H9 (cell line): ENCODE data around the gene LRRC7. TPM values are rescaled to one million over a fixed set of nuclear protein-coding genes. Genes with fewer than 3 reads are reported as not detected.
A peak's percentile ranks its signal among the peaks of the same experiment; 100 is the strongest.

ENCODE experiments used
- DNase-seq: peaks from one replicate; pipeline ENCODE4 v3.0.0-alpha.2; 2017
- H2AFZ ChIP-seq: one replicate; pipeline ENCODE4 v1.6.1; 2013; ENCODE audit warnings: mild to moderate bottlenecking, low read length, control low read depth, moderate library complexity
- H2AK5ac ChIP-seq: 2 replicates; pipeline ENCODE4 v1.6.1; 2013; ENCODE audit warnings: low read length, control low read depth, mixed read lengths; ENCODE audit not compliant: insufficient read length
- H2BK120ac ChIP-seq: one replicate; pipeline ENCODE4 v1.6.1; 2013; ENCODE audit warnings: low read depth, mild to moderate bottlenecking, low read length, control low read depth, inconsistent platforms; ENCODE audit not compliant: poor library complexity, severe bottlenecking
- H2BK12ac ChIP-seq: 2 replicates; pipeline ENCODE4 v1.6.1; 2013; ENCODE audit warnings: low read length, control low read depth, mixed read lengths, low read depth; ENCODE audit not compliant: insufficient read length
- H2BK15ac ChIP-seq: 2 replicates; pipeline ENCODE4 v1.6.1; 2013; ENCODE audit warnings: low read depth, low read length, control low read depth
- H2BK20ac ChIP-seq: one replicate; pipeline ENCODE4 v1.6.1; 2013; ENCODE audit warnings: low read depth, mild to moderate bottlenecking, low read length, control low read depth, inconsistent platforms; ENCODE audit not compliant: poor library complexity, severe bottlenecking
- H2BK5ac ChIP-seq: 2 replicates; pipeline ENCODE4 v1.6.1; 2013; ENCODE audit warnings: low read length, control low read depth, mixed read lengths; ENCODE audit not compliant: insufficient read length
- H3K14ac ChIP-seq: 2 replicates; pipeline ENCODE4 v1.6.1; 2013; ENCODE audit warnings: low read length, control low read depth; ENCODE audit not compliant: insufficient read depth
- H3K18ac ChIP-seq: 2 replicates; pipeline ENCODE4 v1.6.1; 2013; ENCODE audit warnings: low read depth, mild to moderate bottlenecking, mixed read lengths, low read length, control low read depth; ENCODE audit not compliant: insufficient read length
- H3K23ac ChIP-seq: 2 replicates; pipeline ENCODE4 v1.6.1; 2013; ENCODE audit warnings: low read length, control low read depth, mixed read lengths, low read depth; ENCODE audit not compliant: insufficient read length
- H3K23me2 ChIP-seq: 2 replicates; pipeline ENCODE4 v1.6.1; 2013; ENCODE audit warnings: low read depth, mild to moderate bottlenecking, mixed read lengths, low read length, control low read depth; ENCODE audit not compliant: insufficient read length, poor library complexity, severe bottlenecking
- H3K27ac ChIP-seq: 2 replicates; pipeline ENCODE4 v1.5.1; 2013; ENCODE audit warnings: low read length, control low read depth, mixed read lengths, low read depth; ENCODE audit not compliant: insufficient read length
- H3K27me3 ChIP-seq: 2 replicates; pipeline ENCODE4 v1.6.1; 2013; ENCODE audit warnings: low read length, control low read depth, inconsistent platforms; ENCODE audit not compliant: insufficient read depth
- H3K4ac ChIP-seq: 2 replicates; pipeline ENCODE4 v1.6.1; 2013; ENCODE audit warnings: low read depth, mild to moderate bottlenecking, control low read depth, inconsistent platforms, low read length, moderate library complexity
- H3K4me1 ChIP-seq: 2 replicates; pipeline ENCODE4 v1.6.1; 2013; ENCODE audit warnings: low read length, control low read depth, inconsistent platforms; ENCODE audit not compliant: insufficient read depth
- H3K4me2 ChIP-seq: 2 replicates; pipeline ENCODE4 v1.6.1; 2013; ENCODE audit warnings: low read length, control low read depth, mixed read lengths; ENCODE audit not compliant: insufficient read length, insufficient read depth
- H3K56ac ChIP-seq: 2 replicates; pipeline ENCODE4 v1.6.1; 2013; ENCODE audit warnings: low read depth, mild to moderate bottlenecking, mixed read lengths, low read length, control low read depth; ENCODE audit not compliant: insufficient read length
- H3K79me1 ChIP-seq: 2 replicates; pipeline ENCODE4 v1.6.1; 2013; ENCODE audit warnings: low read depth, mild to moderate bottlenecking, moderate library complexity, low read length, control low read depth, inconsistent platforms; ENCODE audit not compliant: insufficient read depth, poor library complexity, severe bottlenecking
- H3K79me2 ChIP-seq: 2 replicates; pipeline ENCODE4 v1.6.1; 2013; ENCODE audit warnings: low read length, control low read depth, inconsistent platforms; ENCODE audit not compliant: insufficient read depth
- H3K9ac ChIP-seq: 2 replicates; pipeline ENCODE4 v1.6.1; 2013; ENCODE audit warnings: low read length, control low read depth, mixed read lengths; ENCODE audit not compliant: insufficient read length; ENCODE audit errors: extremely low read depth
- H3K9me3 ChIP-seq: one replicate; pipeline ENCODE4 v1.6.1; 2013; ENCODE audit warnings: low read depth, low read length, inconsistent platforms; ENCODE audit not compliant: control insufficient read depth
- H3T11ph ChIP-seq: one replicate; pipeline ENCODE4 v1.6.1; 2013; ENCODE audit warnings: mild to moderate bottlenecking, low read length, control low read depth, inconsistent platforms
- H4K20me1 ChIP-seq: one replicate; pipeline ENCODE4 v1.6.1; 2013; ENCODE audit not compliant: control insufficient read depth, insufficient read length, insufficient read depth
- H4K5ac ChIP-seq: 2 replicates; pipeline ENCODE4 v1.6.1; 2013; ENCODE audit warnings: low read depth, mild to moderate bottlenecking, mixed read lengths, low read length, control low read depth; ENCODE audit not compliant: insufficient read length
- H4K8ac ChIP-seq: replicated peaks from 2 replicates; pipeline ENCODE4 v1.6.1; 2013; ENCODE audit warnings: low read length, control low read depth, mixed read lengths, low read depth; ENCODE audit not compliant: insufficient read length
- H4K91ac ChIP-seq: 2 replicates; pipeline ENCODE4 v1.6.1; 2013; ENCODE audit warnings: low read depth, mild to moderate bottlenecking, moderate library complexity, mixed read lengths, low read length, control low read depth; ENCODE audit not compliant: insufficient read length
- H3K27ac Mint-ChIP-seq, 3 experiments: 2 replicates in 2 of 3; 3 replicates in 1 of 3; pipeline ENCODE4 v1.8.0; 2020 to 2021; ENCODE audit warnings: mixed read lengths in 3 of 3, mild to moderate bottlenecking in 1 of 3, moderate library complexity in 1 of 3
- H3K27me3 Mint-ChIP-seq: 2 replicates; pipeline ENCODE4 v1.8.0; 2021; ENCODE audit warnings: low read depth, mild to moderate bottlenecking, moderate library complexity, mixed read lengths
- H3K36me3 Mint-ChIP-seq, 3 experiments: 2 replicates in 2 of 3; 3 replicates in 1 of 3; pipeline ENCODE4 v1.8.0; 2020 to 2021; ENCODE audit warnings: low read depth in 3 of 3, mixed read lengths in 3 of 3; ENCODE audit not compliant: insufficient read depth in 1 of 3
- H3K4me1 Mint-ChIP-seq, 2 experiments: 2 replicates each; pipeline ENCODE4 v1.8.0; 2020; ENCODE audit warnings: mixed read lengths in 2 of 2
- H3K4me3 Mint-ChIP-seq, 2 experiments: 2 replicates in 1 of 2; 3 replicates in 1 of 2; pipeline ENCODE4 v1.8.0; 2020 to 2021; ENCODE audit warnings: mild to moderate bottlenecking in 2 of 2, mixed read lengths in 2 of 2, moderate library complexity in 1 of 2
- H3K9me3 Mint-ChIP-seq, 2 experiments: 2 replicates in 1 of 2; 3 replicates in 1 of 2; pipeline ENCODE4 v1.8.0; 2020; ENCODE audit warnings: mild to moderate bottlenecking in 2 of 2, mixed read lengths in 2 of 2, moderate library complexity in 1 of 2
- WGBS: extraction: QIAGEN DNeasy Blood & Tissue Kit; methylation state at CpG from one replicate; pipeline ENCODE4 v1.1.7; 2013; ENCODE audit warnings: missing lambda C conversion rate, low lambda C conversion rate, mixed read lengths; ENCODE audit not compliant: insufficient read length; ENCODE audit errors: extremely low coverage; 5-methylcytosine and 5-hydroxymethylcytosine counted together
- total RNA-seq: library from RNA; stranded (reverse); gene quantifications from 2 replicates; pipeline ENCODE4 v1.2.1, GENCODE V29; 2021
- TF ChIP-seq, protein P1 (sequence below): fragments of 200-600 bp; sonication (generic); conservative IDR thresholded peaks from 3 replicates; pipeline ENCODE4 v1.8.0; 2021; ENCODE audit warnings: antibody characterized with exemption, mild to moderate bottlenecking

LRRC7 gene
- total RNA-seq, 1 experiment from 2014 or later: not detected

DNA sequence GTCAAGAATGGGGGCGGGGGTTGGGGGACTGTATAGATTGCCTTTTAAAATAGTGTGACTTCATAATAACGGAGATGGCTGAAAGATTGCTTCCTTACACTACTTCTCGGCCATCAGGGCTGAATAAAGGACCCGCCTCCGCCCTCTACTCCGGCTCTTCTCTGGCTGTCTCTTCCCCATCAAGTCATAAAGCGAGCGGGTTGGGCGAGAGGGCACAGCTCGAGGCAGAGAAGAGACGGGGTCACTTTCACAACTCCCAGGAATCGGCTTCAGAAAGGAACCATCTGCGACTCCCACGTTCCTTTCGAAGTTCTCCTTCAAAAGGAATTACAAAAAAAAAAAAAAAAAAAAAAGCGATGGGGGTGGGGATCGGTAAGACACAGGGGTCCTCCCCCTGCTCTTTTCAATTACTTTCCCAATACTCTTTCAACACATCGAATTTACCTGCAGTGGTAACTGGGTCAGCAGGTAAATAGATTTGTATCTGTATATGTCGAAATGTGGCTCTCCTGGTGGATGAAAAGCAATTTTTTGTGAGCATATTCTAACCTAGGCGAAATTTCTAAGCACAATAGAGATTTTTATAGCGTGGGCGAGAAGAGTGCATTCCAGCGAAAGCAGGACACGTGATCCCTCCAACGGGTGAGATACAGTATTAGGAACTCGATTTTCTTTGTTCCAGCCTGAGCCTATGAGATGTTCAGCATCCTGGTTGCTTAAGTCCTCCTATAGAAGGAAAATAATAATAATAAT lies 2.0 kb downstream of the LRRC7 start:
- Histone ChIP-seq H3T11ph (no peak overlapping the region), H2BK120ac (no peak overlapping the region), H3K4me2 (peak overlapping the region; percentile 84), H2BK15ac (no peak overlapping the region), H3K27me3 (peaks cover 22% of the 10 kb centered on the region), H2BK12ac (no peak overlapping the region), H3K4ac (no peak overlapping the region), H3K27ac (no peak overlapping the region), H3K23ac (no peak overlapping the region), H2AK5ac (no peak overlapping the region), H3K14ac (no peak overlapping the region), H4K5ac (no peak overlapping the region), H3K18ac (no peak overlapping the region), H3K9me3 (no peaks in the 10 kb centered on the region), H3K56ac (no peak overlapping the region), H2BK5ac (no peak overlapping the region), H4K91ac (no peak overlapping the region), H2AFZ (no peak overlapping the region), H3K79me2 (no peaks in the 10 kb centered on the region), H4K20me1 (no peaks in the 10 kb centered on the region), H3K79me1 (no peaks in the 10 kb centered on the region), H2BK20ac (no peak overlapping the region), H3K23me2 (peaks cover 18% of the 10 kb centered on the region), H4K8ac (no peak overlapping the region), H3K9ac (no peak overlapping the region), H3K4me1 (no peaks in the 10 kb centered on the region)
- H3K27ac Mint-ChIP-seq: no peak overlapping the region
- TF ChIP-seq, protein P1, sequence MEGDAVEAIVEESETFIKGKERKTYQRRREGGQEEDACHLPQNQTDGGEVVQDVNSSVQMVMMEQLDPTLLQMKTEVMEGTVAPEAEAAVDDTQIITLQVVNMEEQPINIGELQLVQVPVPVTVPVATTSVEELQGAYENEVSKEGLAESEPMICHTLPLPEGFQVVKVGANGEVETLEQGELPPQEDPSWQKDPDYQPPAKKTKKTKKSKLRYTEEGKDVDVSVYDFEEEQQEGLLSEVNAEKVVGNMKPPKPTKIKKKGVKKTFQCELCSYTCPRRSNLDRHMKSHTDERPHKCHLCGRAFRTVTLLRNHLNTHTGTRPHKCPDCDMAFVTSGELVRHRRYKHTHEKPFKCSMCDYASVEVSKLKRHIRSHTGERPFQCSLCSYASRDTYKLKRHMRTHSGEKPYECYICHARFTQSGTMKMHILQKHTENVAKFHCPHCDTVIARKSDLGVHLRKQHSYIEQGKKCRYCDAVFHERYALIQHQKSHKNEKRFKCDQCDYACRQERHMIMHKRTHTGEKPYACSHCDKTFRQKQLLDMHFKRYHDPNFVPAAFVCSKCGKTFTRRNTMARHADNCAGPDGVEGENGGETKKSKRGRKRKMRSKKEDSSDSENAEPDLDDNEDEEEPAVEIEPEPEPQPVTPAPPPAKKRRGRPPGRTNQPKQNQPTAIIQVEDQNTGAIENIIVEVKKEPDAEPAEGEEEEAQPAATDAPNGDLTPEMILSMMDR: no peak
- peak; percentile 39 for DNase-seq
- no peaks in the 10 kb centered on the region; a peak in 1 of 5 replicates for H3K9me3 Mint-ChIP-seq
- H3K27me3 Mint-ChIP-seq: peaks cover 89% of the 10 kb centered on the region
- H3K36me3 Mint-ChIP-seq: no peaks in the 10 kb centered on the region; a peak in 1 of 7 replicates
- peak overlapping the region; percentile 75 to 92 for H3K4me3 Mint-ChIP-seq
- H3K4me1 Mint-ChIP-seq: peaks cover 20% of the 10 kb centered on the region in 2 experiments
- no CpG with 5 or more reads among the region's 26 CpGs for WGBS
